ENCODE results near the gene ACIN1.

Gene ACIN1

DNA sequence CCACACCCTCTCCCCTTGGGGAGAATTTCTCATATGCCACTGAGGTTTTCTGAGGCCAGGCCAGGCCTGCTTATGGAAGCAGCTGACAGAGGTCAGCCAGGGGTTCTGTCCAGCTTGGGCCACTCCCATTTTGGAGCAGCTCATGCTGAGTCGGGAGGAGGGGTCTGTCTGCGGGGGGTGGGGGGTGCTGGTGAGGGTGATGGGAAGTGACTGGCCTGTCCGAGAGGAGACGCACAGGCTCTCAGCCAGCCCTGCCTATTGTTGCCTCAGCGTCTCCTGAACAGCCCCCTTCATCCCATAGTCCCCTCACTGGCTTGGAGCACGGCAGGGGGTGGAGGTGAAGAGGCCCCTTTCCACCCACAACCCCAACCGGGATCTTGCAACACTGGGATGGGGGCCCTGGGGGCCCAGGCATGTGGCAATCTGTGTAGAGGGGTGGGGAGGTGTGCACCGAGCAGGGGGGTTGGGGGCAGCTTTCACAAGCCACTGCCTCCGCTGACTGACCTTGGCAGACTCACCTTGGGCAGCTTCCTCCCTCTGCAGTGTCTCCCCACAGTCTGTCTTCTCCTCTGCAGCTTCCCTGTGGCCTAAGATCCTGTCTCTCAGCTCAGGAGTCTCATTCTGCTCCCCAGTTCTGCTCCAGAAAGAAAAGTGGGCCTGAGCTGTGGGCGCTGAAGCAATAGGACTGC lies 18.6 kb upstream of the ACIN1 start:
- Histone ChIP-seq H3K79me1 (ENCODE audit: low read depth, low read length) (no peaks in the 10 kb centered on the region), H3K4me2 (ENCODE audit: insufficient read depth, low read length, poor library complexity, severe bottlenecking) (no peak overlapping the region), H4K91ac (ENCODE audit: low read depth, low read length, poor library complexity) (no peak overlapping the region), H2AFZ (ENCODE audit: low read length) (peak overlapping the region; percentile 65), H3K14ac (ENCODE audit: low read length) (peak overlapping the region; percentile 79), H2BK15ac (ENCODE audit: low read length) (peak overlapping the region; percentile 91), H3K9ac (ENCODE audit: low read depth, low read length, poor library complexity) (no peak overlapping the region), H2BK120ac (ENCODE audit: low read depth, low read length) (peak overlapping the region; percentile 24), H3K27ac (replicated peaks; ENCODE audit: low read length) (no peak overlapping the region), H3K4me3 (ENCODE audit: low read length in 2 of 2) (no peak overlapping the region), H3K9me3 (replicated peaks in 1 of 2; ENCODE audit: control insufficient read depth in 2 of 2, insufficient read depth in 1 of 2, low read depth in 1 of 2, low read length in 2 of 2) (peaks cover 0 to 2% of the 10 kb centered on the region in 2 donors), H2BK5ac (ENCODE audit: low read length) (no peak overlapping the region), H3K27me3 (ENCODE audit: control insufficient read depth in 3 of 3, insufficient read depth in 3 of 3, low read depth in 1 of 3, low read length in 3 of 3) (peaks cover 0 to 12% (median 0%) of the 10 kb centered on the region in 3 experiments), H2AK5ac (ENCODE audit: low read depth, low read length) (peak overlapping the region; percentile 56), H3K4ac (ENCODE audit: low read length) (no peak overlapping the region), H3K4me1 (ENCODE audit: control insufficient read depth in 2 of 2, insufficient read depth in 1 of 2, low read depth in 1 of 2, low read length in 2 of 2) (peaks cover 9 to 10% of the 10 kb centered on the region in 2 donors), H2BK12ac (ENCODE audit: low read length) (peak overlapping the region; percentile 82), H3K23ac (ENCODE audit: low read depth, low read length, poor library complexity) (no peak overlapping the region), H3K36me3 (replicated peaks in 1 of 2; ENCODE audit: control insufficient read depth in 2 of 2, insufficient read depth in 2 of 2, low read length in 2 of 2) (no peaks in the 10 kb centered on the region), H4K8ac (ENCODE audit: low read depth, low read length) (no peak overlapping the region), H3K18ac (ENCODE audit: low read length) (peak overlapping the region; percentile 90)
- DNase-seq (ENCODE audit: low spot score): no peak
- WGBS, 2 donors (ENCODE audit: extremely low coverage in 2 of 2, insufficient read length in 2 of 2, insufficient replicate concordance in 1 of 2): no CpG with 5 or more reads among the region's 10 CpGs

- no peak overlapping the region for H2AK5ac ChIP-seq (ENCODE audit: low read depth, low read length)
- no peak overlapping the region for H3K18ac ChIP-seq (ENCODE audit: low read length)
- no peak overlapping the region for H2BK5ac ChIP-seq (ENCODE audit: low read length)
- H2BK15ac ChIP-seq (ENCODE audit: low read length): no peak overlapping the region
- H3K4me1 ChIP-seq (ENCODE audit: control insufficient read depth in 2 of 2, insufficient read depth in 1 of 2, low read depth in 1 of 2, low read length in 2 of 2): peaks cover 9 to 10% of the 10 kb centered on the region in 2 donors
- peak overlapping the region; percentile 19 for H4K91ac ChIP-seq (ENCODE audit: low read depth, low read length, poor library complexity)
- H3K9ac ChIP-seq (ENCODE audit: low read depth, low read length, poor library complexity): no peak overlapping the region
- no peak overlapping the region for H3K14ac ChIP-seq (ENCODE audit: low read length)
- H3K36me3 ChIP-seq (replicated peaks in 1 of 2; ENCODE audit: control insufficient read depth in 2 of 2, insufficient read depth in 2 of 2, low read length in 2 of 2): no peaks in the 10 kb centered on the region
- H4K8ac ChIP-seq (ENCODE audit: low read depth, low read length): no peak overlapping the region
- peak overlapping the region in 1 of 2 donors; percentile 49 for H3K4me3 ChIP-seq (ENCODE audit: low read length in 2 of 2)
- no peak overlapping the region for H2AFZ ChIP-seq (ENCODE audit: low read length)
- no peak overlapping the region for H2BK12ac ChIP-seq (ENCODE audit: low read length)
- H3K27ac ChIP-seq (replicated peaks; ENCODE audit: low read length): no peak overlapping the region
- H3K79me1 ChIP-seq (ENCODE audit: low read depth, low read length): no peaks in the 10 kb centered on the region
- H2BK120ac ChIP-seq (ENCODE audit: low read depth, low read length): no peak overlapping the region
- H3K23ac ChIP-seq (ENCODE audit: low read depth, low read length, poor library complexity): no peak overlapping the region
- H3K9me3 ChIP-seq (replicated peaks in 1 of 2; ENCODE audit: control insufficient read depth in 2 of 2, insufficient read depth in 1 of 2, low read depth in 1 of 2, low read length in 2 of 2): peaks cover 0 to 2% of the 10 kb centered on the region in 2 donors
- WGBS, 2 donors (ENCODE audit: extremely low coverage in 2 of 2, insufficient read length in 2 of 2, insufficient replicate concordance in 1 of 2): 100% methylated on average over 1 of the region's 12 CpGs
- peaks cover 0 to 12% (median 0%) of the 10 kb centered on the region in 3 experiments for H3K27me3 ChIP-seq (ENCODE audit: control insufficient read depth in 3 of 3, insufficient read depth in 3 of 3, low read depth in 1 of 3, low read length in 3 of 3)
- no peak for DNase-seq (ENCODE audit: low spot score)
- H3K4me2 ChIP-seq (ENCODE audit: insufficient read depth, low read length, poor library complexity, severe bottlenecking): no peak overlapping the region
- H3K4ac ChIP-seq (ENCODE audit: low read length): no peak overlapping the region
These were observed 17.6 kb upstream of the ACIN1 start for GRCh38 chr14:23112359-23113178.

DNA sequence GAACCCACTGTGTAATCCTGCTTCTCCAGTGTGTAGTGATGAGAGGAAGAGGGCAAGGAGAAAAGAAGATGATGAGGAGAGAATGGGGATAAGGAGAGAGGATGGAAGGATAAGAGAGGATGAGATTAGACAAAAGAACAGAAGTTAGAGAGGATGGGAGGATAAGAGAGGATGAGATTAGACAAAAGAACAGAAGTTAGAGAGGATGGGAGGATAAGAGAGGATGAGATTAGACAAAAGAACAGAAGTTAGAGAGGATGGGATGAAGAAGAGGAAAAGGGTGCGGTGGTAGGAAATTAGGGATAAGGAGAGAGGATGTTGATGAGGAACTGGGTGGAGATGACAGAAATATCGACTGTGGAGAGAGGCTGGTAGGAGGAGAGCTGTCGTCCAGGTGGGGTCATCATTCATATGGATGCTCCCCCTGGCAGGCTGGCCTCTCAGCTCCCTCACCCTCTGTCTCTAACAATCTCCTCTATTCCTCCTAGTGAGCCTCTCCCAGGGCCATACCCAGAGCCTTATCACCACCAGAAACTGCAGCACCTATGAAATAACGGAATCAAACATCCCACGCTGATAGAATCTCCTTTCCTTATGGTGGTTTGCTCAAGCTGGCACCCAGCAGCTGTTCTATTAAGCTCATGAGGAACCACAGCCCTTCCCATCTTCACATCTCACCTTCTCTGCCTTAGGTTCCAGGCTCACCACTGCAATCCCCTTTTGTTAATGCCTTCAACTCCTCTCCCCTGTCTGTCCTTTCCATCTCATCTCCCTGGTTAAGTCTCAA lies 15.8 kb upstream of the ACIN1 start:
- H3K9me3 ChIP-seq (replicated peaks in 1 of 2; ENCODE audit: control insufficient read depth in 2 of 2, insufficient read depth in 1 of 2, low read depth in 1 of 2, low read length in 2 of 2): peaks cover 0 to 2% of the 10 kb centered on the region in 2 donors
- H3K36me3 ChIP-seq (replicated peaks in 1 of 2; ENCODE audit: control insufficient read depth in 2 of 2, insufficient read depth in 2 of 2, low read length in 2 of 2): no peaks in the 10 kb centered on the region

More for the DNA sequence above, 15.8 kb upstream of the ACIN1 start:
- H2BK12ac ChIP-seq (ENCODE audit: low read length): no peak overlapping the region
- H3K4me2 ChIP-seq (ENCODE audit: insufficient read depth, low read length, poor library complexity, severe bottlenecking): no peak overlapping the region
- no peaks in the 10 kb centered on the region for H3K79me1 ChIP-seq (ENCODE audit: low read depth, low read length)
- H3K14ac ChIP-seq (ENCODE audit: low read length): no peak overlapping the region
- 100% methylated on average over 1 to 2 of the region's 5 CpGs for WGBS, 2 donors (ENCODE audit: extremely low coverage in 2 of 2, insufficient read length in 2 of 2, insufficient replicate concordance in 1 of 2)
- no peak overlapping the region for H2AFZ ChIP-seq (ENCODE audit: low read length)
- no peak overlapping the region for H2BK15ac ChIP-seq (ENCODE audit: low read length)
- no peak overlapping the region for H3K18ac ChIP-seq (ENCODE audit: low read length)
- no peak overlapping the region for H2AK5ac ChIP-seq (ENCODE audit: low read depth, low read length)
- H3K27me3 ChIP-seq (ENCODE audit: control insufficient read depth in 3 of 3, insufficient read depth in 3 of 3, low read depth in 1 of 3, low read length in 3 of 3): peaks cover 0 to 12% (median 0%) of the 10 kb centered on the region in 3 experiments
- no peak overlapping the region for H3K9ac ChIP-seq (ENCODE audit: low read depth, low read length, poor library complexity)
- no peak overlapping the region for H2BK120ac ChIP-seq (ENCODE audit: low read depth, low read length)
- no peak for DNase-seq (ENCODE audit: low spot score)
- peaks cover 9 to 10% of the 10 kb centered on the region in 2 donors for H3K4me1 ChIP-seq (ENCODE audit: control insufficient read depth in 2 of 2, insufficient read depth in 1 of 2, low read depth in 1 of 2, low read length in 2 of 2)
- no peak overlapping the region for H3K27ac ChIP-seq (replicated peaks; ENCODE audit: low read length)
- H3K23ac ChIP-seq (ENCODE audit: low read depth, low read length, poor library complexity): no peak overlapping the region
- H4K91ac ChIP-seq (ENCODE audit: low read depth, low read length, poor library complexity): no peak overlapping the region
- H3K4me3 ChIP-seq (ENCODE audit: low read length in 2 of 2): no peak overlapping the region
- no peak overlapping the region for H4K8ac ChIP-seq (ENCODE audit: low read depth, low read length)
- H2BK5ac ChIP-seq (ENCODE audit: low read length): no peak overlapping the region
- H3K4ac ChIP-seq (ENCODE audit: low read length): no peak overlapping the region
